Activated T-cell treated with anti-CD3 and anti-CD28 coated beads, Interleukin-2, amount 50 U/mL, for 24 hours (primary cell): ENCODE data around the gene OXNAD1.
A peak's percentile ranks its signal among the peaks of the same experiment; 100 is the strongest.
"Not testable (repeated sequence)": the region's sequence is repeated elsewhere in the genome, so short reads cannot be mapped to it uniquely, and the experiment has no call there.

ENCODE experiments used
- DNase-seq: peaks from one replicate; pipeline ENCODE4 v3.0.0-alpha.2; 2020
- H3K27ac Mint-ChIP-seq: 2 replicates; pipeline ENCODE4 v1.8.0; 2020; ENCODE audit warnings: mild to moderate bottlenecking, mixed read lengths
- H3K27me3 Mint-ChIP-seq: 2 replicates; pipeline ENCODE4 v1.8.0; 2020; ENCODE audit warnings: mixed read lengths
- H3K36me3 Mint-ChIP-seq: 2 replicates; pipeline ENCODE4 v1.8.0; 2020; ENCODE audit warnings: low read depth, mixed read lengths
- H3K4me1 Mint-ChIP-seq: 2 replicates; pipeline ENCODE4 v1.8.0; 2020; ENCODE audit warnings: low read depth, mixed read lengths
- H3K4me3 Mint-ChIP-seq: 2 replicates; pipeline ENCODE4 v1.8.0; 2020; ENCODE audit warnings: mild to moderate bottlenecking, moderate library complexity, mixed read lengths
- H3K9me3 Mint-ChIP-seq: 2 replicates; pipeline ENCODE4 v1.8.0; 2020; ENCODE audit warnings: mixed read lengths

OXNAD1 gene

GRCh38 chr3:16299746-16300145 is 34.7 kb downstream of the OXNAD1 start:
- no peak for DNase-seq
- H3K4me1 Mint-ChIP-seq = peaks cover 95% of the 10 kb centered on the region
- H3K36me3 Mint-ChIP-seq = peaks cover 89% of the 10 kb centered on the region
- H3K27ac Mint-ChIP-seq = peak overlapping the region; percentile 94
- H3K4me3 Mint-ChIP-seq = peak overlapping the region; percentile 15
- no peaks in the 10 kb centered on the region for H3K9me3 Mint-ChIP-seq
- H3K27me3 Mint-ChIP-seq = no peaks in the 10 kb centered on the region

DNA sequence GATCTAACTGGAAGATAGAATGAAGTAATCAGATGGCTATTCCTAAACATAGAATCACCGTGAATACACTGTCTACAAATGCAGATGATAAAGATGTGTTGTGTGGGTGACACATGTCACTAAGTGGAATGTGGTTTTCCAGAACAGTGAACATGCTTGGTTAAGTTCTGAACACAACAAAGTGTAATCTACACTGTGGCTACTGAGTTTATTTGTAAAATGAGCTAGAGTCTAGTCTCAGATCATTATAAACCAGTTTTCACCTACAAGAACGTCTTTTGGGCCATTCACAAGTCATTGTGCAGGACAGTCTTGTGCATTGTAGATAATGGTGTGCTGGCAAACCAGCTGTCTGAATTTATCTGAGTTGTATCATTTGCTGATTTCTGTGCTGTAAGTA is 35.3 kb downstream of the OXNAD1 start:
- no peaks in the 10 kb centered on the region for H3K27me3 Mint-ChIP-seq
- peak overlapping the region; percentile 62 for H3K4me3 Mint-ChIP-seq
- no peaks in the 10 kb centered on the region for H3K9me3 Mint-ChIP-seq
- peak overlapping the region; percentile 94 for H3K27ac Mint-ChIP-seq
- no peak for DNase-seq
- H3K4me1 Mint-ChIP-seq = peaks cover 96% of the 10 kb centered on the region
- peaks cover 89% of the 10 kb centered on the region for H3K36me3 Mint-ChIP-seq

GRCh38 chr3:16300881-16301359 is 35.9 kb downstream of the OXNAD1 start:
- Mint-ChIP-seq H3K4me3 (peak overlapping the region; percentile 62), H3K27me3 (no peaks in the 10 kb centered on the region), H3K36me3 (peaks cover 89% of the 10 kb centered on the region), H3K27ac (peak overlapping the region; percentile 94), H3K9me3 (no peaks in the 10 kb centered on the region), H3K4me1 (peaks cover 96% of the 10 kb centered on the region)
- no peak for DNase-seq

DNA sequence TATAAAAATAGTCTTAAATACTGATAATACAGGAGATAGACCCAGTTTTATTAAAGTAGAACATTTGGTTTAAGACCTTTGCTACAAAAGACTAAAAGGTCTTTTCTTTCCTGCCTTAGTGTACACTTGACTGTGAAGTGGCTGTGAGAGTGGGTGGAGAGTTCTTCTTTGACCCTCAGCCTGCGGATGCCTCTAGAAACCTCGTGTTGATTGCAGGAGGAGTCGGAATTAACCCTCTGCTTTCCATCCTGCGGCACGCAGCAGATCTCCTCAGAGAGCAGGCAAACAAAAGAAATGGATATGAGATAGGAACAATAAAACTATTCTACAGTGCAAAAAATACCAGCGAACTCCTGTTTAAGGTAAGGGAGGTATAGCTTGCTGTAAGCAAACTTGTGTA is 36.5 kb downstream of the OXNAD1 start:
- peaks cover 89% of the 10 kb centered on the region for H3K36me3 Mint-ChIP-seq
- H3K27me3 Mint-ChIP-seq = no peaks in the 10 kb centered on the region
- H3K4me1 Mint-ChIP-seq = peaks cover 96% of the 10 kb centered on the region
- H3K4me3 Mint-ChIP-seq = peak overlapping the region; percentile 62
- no peaks in the 10 kb centered on the region for H3K9me3 Mint-ChIP-seq
- peak overlapping the region; percentile 94 for H3K27ac Mint-ChIP-seq
- DNase-seq = no peak

GRCh38 chr3:16302082-16302631 is 37.1 kb downstream of the OXNAD1 start:
- Mint-ChIP-seq H3K36me3 (peaks cover 89% of the 10 kb centered on the region), H3K27ac (peak overlapping the region; percentile 94), H3K4me1 (peaks cover 97% of the 10 kb centered on the region), H3K27me3 (no peaks in the 10 kb centered on the region), H3K4me3 (peak overlapping the region; percentile 62), H3K9me3 (no peaks in the 10 kb centered on the region)
- no peak for DNase-seq

DNA sequence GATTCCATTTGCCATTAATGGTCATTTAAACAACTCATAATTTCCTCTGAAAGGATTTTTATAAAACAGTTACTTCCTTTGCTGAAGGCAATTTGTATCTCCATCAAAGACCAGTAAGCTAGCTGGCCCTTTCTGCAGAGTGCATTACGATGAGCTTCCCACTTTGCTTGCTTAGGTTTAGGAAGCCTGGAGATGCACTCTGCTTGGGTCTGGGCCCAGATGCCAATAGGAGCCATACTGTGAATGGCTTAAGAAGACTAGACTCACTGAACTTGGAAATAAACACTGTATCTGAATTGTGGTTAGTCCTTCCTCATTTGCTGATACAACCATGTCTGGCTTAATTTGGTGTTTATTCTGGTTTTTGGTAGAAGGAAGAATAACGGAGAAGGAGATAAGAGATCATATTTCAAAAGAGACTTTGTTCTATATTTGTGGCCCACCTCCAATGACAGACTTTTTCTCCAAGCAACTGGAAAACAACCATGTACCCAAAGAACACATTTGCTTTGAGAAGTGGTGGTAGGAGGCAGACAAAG is 38.1 kb downstream of the OXNAD1 start:
- H3K9me3 Mint-ChIP-seq = no peaks in the 10 kb centered on the region
- peaks cover 89% of the 10 kb centered on the region for H3K36me3 Mint-ChIP-seq
- peak overlapping the region; percentile 94 for H3K27ac Mint-ChIP-seq
- peak overlapping the region; percentile 1 for H3K4me3 Mint-ChIP-seq
- DNase-seq = no peak
- no peaks in the 10 kb centered on the region for H3K27me3 Mint-ChIP-seq
- peaks cover 97% of the 10 kb centered on the region for H3K4me1 Mint-ChIP-seq

- Mint-ChIP-seq H3K36me3 (peaks cover 87% of the 10 kb centered on the region), H3K27ac (peak overlapping the region; percentile 89), H3K27me3 (no peaks in the 10 kb centered on the region), H3K4me1 (peaks cover 95% of the 10 kb centered on the region), H3K4me3 (peak overlapping the region; percentile 49), H3K9me3 (no peaks in the 10 kb centered on the region)
- DNase-seq = no peak
These were observed 39.3 kb downstream of the OXNAD1 start for GRCh38 chr3:16304061-16305010.

GRCh38 chr3:16305111-16305541 is 40.1 kb downstream of the OXNAD1 start:
- H3K36me3 Mint-ChIP-seq = peaks cover 87% of the 10 kb centered on the region

GRCh38 chr3:16307832-16308531 is 43.0 kb downstream of the OXNAD1 start:
- peak overlapping the region; percentile 41 for H3K4me3 Mint-ChIP-seq
- no peaks in the 10 kb centered on the region for H3K9me3 Mint-ChIP-seq
- H3K27me3 Mint-ChIP-seq = no peaks in the 10 kb centered on the region
- H3K36me3 Mint-ChIP-seq = peaks cover 91% of the 10 kb centered on the region
- H3K4me1 Mint-ChIP-seq = peaks cover 92% of the 10 kb centered on the region
- no peak for DNase-seq
- peak overlapping the region; percentile 91 for H3K27ac Mint-ChIP-seq

More at GRCh38 chr3:16305111-16305541, 40.1 kb downstream of the OXNAD1 start:
- Mint-ChIP-seq H3K4me3 (peak overlapping the region; percentile 49), H3K27me3 (no peaks in the 10 kb centered on the region), H3K9me3 (no peaks in the 10 kb centered on the region), H3K4me1 (peaks cover 95% of the 10 kb centered on the region), H3K27ac (peak overlapping the region; percentile 89)
- DNase-seq = no peak

DNA sequence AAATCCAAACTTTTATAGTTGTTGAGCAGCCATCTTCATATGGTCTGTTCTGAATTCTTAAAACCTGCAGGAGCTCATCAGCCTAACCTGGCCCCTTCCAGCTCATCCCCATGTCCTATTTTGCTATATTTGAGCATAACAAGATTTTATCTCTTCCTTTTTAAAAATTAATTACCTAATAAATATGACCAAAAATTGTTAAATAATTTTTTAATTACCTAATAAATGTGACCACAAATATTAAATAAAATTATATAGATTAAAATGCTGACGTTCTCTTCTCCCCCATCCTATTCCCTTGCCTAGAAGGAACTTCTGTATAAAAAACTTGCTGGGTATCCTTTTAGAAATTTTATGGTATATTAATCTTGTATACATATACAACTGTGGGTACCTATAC is 43.7 kb downstream of the OXNAD1 start:
- Mint-ChIP-seq H3K4me1 (peaks cover 91% of the 10 kb centered on the region), H3K36me3 (peaks cover 91% of the 10 kb centered on the region)

GRCh38 chr3:16309558-16309957 is 44.5 kb downstream of the OXNAD1 start:
- DNase-seq = peak; percentile 31
- H3K27me3 Mint-ChIP-seq = no peaks in the 10 kb centered on the region
- peaks cover 93% of the 10 kb centered on the region for H3K36me3 Mint-ChIP-seq

More for the DNA sequence above, 43.7 kb downstream of the OXNAD1 start:
- peak overlapping the region; percentile 91 for H3K27ac Mint-ChIP-seq
- DNase-seq = no peak
- no peaks in the 10 kb centered on the region for H3K9me3 Mint-ChIP-seq
- no peaks in the 10 kb centered on the region for H3K27me3 Mint-ChIP-seq
- H3K4me3 Mint-ChIP-seq = peak overlapping the region; percentile 41

GRCh38 chr3:16310486-16310885 is 45.5 kb downstream of the OXNAD1 start:
- not testable (repeated sequence) for H3K9me3 Mint-ChIP-seq, H3K27me3 Mint-ChIP-seq
- Mint-ChIP-seq H3K4me1 (peaks cover 93% of the 10 kb centered on the region), H3K27ac (peak overlapping the region; percentile 98), H3K4me3 (peak overlapping the region; percentile 25), H3K36me3 (peaks cover 93% of the 10 kb centered on the region)
- peak; percentile 27 for DNase-seq

More at GRCh38 chr3:16309558-16309957, 44.5 kb downstream of the OXNAD1 start:
- Mint-ChIP-seq H3K27ac (peak overlapping the region; percentile 98), H3K4me1 (peaks cover 93% of the 10 kb centered on the region), H3K9me3 (no peaks in the 10 kb centered on the region), H3K4me3 (peak overlapping the region; percentile 49)

GRCh38 chr3:16311960-16312451 is 47.0 kb downstream of the OXNAD1 start:
- no peaks in the 10 kb centered on the region for H3K27me3 Mint-ChIP-seq
- no peaks in the 10 kb centered on the region for H3K9me3 Mint-ChIP-seq
- H3K4me1 Mint-ChIP-seq = peaks cover 93% of the 10 kb centered on the region
- peaks cover 93% of the 10 kb centered on the region for H3K36me3 Mint-ChIP-seq
- H3K4me3 Mint-ChIP-seq = peak overlapping the region; percentile 56
- DNase-seq = peak; percentile 55
- peak overlapping the region; percentile 91 for H3K27ac Mint-ChIP-seq
